NCI-H2081 treated with DMSO at 0.1 percent for 48 hours (cell line): Measurements from ENCODE around the gene LIMD2.
"Not testable (repeated sequence)": the region's sequence is repeated elsewhere in the genome, so short reads cannot be mapped to it uniquely, and the experiment has no call there.

Experiments used
- DNase-seq: peaks from one replicate; lab custom pipeline; 2025; lab: John Stamatoyannopoulos, UW

The LIMD2 gene

GRCh38 chr17:63699638-63700527, at the start of gene LIMD2:
Gene LIMD2 (minus strand): TSS chr17:63700125. CDS start chr17:63699298, 827 bp downstream.
- no peak for DNase-seq

- DNase-seq: peak; percentile 99
Observed at GRCh38 chr17:63741408-63742173, 41.7 kb upstream of the LIMD2 start, which contains the start of gene STRADA. Gene STRADA (minus strand): TSS chr17:63741799. CDS start chr17:63728369, 13,430 bp downstream.

- DNase-seq: no peak
Observed at GRCh38 chr17:63741143-63741407, 41.1 kb upstream of the LIMD2 start.

GRCh38 chr17:63740464-63741142, 40.7 kb upstream of the LIMD2 start:
- DNase-seq: no peak

- DNase-seq: no peak
Observed at GRCh38 chr17:63735691-63736090, 35.8 kb upstream of the LIMD2 start.

GRCh38 chr17:63722403-63722802, 22.5 kb upstream of the LIMD2 start:
- DNase-seq: no peak

- not testable (repeated sequence) for DNase-seq
Observed at GRCh38 chr17:63720194-63720593, 20.3 kb upstream of the LIMD2 start.

DNA sequence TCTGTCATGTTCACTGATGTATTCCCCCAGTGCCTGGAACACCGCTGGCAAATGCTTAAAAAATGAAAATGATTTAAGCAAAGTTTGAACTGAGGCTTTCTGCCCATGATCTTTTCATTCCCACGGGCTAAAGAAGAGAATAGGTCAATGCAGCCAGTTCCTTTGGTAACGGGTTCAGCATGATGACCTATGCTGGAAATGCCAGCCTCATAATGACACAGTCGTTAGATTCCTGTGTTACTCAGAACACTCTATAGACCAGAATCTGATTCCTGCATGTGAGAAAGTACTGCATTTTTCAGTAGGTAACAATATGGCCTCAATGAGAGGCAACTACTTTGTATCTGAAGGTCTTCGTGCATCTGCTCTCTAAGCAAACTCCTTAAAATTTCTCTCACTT, 19.1 kb upstream of the LIMD2 start:
- no peak for DNase-seq

DNA sequence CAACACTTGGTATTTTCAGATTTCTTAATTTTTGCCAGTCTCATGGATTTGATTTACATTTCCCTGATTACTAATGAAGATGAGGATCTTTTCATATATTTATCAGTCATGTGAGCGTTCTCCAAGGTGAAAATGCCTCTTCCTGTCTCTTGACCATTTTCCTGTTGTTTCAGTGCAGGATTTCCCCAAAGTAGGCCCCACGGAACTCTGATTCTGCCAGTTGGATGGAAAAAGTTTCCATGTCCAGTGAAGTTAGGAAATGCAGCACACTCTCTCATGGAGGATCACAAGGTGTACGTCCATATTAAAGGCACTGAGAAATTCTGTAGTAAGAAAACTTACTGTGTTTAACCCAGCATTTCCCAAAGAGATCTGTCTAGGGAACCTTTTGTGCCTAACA, 16.5 kb upstream of the LIMD2 start:
- no peak for DNase-seq

DNA sequence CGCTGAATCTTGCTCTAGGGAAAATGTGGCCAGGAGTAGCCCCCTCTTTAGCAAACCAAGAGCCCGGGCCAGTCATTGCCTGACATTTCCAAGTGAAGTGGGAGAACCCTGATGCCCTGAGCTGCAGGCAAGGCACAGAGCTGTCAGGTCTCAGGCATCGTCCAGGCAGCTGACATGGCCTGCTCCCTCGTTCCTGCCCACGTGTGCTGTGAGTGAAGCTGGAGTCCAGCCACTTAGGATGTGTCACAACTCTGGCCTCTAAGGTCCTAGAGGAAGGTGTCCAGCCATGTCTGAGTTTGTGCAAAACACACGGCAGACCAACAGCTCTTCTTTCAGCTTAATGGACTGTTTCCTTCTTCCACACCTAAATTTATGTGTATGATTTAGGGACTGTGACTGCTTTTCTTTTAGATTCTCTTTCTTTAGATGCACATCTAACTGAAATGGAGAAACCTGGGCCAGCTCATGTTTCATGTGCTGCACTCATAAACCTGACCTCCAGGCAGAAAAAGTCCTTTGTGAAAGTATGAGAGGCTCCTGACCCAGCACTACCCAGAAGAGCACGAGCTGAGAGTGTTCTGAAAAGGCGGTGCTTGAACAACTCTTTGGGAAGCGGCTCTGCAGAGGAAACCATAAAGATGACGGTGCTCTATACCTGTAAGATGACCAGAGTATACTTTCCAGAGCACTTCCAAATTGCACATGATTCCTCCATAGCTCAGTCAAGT, 14.8 kb upstream of the LIMD2 start:
- DNase-seq: no peak

DNA sequence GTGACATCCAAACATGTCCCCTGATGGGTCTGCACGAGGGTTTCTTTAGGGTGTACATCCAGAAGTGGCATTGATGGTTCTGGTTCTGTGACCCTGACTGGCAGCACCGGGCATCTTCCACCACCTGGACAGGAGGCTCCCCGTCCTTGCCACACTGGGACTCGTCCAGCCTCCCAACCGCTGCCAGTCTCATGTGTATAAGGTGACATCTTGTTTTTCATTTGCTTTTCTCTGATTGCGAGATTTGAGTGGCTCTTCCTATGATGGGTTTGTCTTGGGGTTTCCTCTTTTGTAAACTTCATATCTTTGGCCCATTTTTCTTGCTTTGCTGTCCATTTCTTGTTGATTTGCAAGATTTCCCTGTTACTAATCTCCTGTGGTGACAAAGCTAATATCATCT, 9.2 kb upstream of the LIMD2 start:
- no peak for DNase-seq

DNA sequence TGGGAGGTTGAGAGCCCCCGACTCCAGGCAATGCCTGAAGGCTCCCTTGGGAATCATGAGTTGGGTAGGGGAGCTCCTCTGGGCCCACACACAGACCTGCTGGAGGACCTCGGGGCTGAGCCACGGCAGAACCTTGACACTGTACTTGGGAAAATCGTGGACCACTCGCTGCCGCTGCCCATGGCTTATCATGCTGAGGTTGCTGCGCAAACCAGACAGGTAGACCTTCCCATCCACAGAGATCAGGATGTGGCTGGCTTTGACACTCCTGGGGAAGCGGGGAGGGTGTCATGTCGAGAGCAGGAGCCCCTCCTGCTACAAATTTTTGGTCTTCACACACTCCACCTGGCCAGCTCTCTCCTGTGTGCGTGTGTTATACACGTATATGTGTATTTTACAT, 7.2 kb upstream of the LIMD2 start:
- no peak for DNase-seq

DNA sequence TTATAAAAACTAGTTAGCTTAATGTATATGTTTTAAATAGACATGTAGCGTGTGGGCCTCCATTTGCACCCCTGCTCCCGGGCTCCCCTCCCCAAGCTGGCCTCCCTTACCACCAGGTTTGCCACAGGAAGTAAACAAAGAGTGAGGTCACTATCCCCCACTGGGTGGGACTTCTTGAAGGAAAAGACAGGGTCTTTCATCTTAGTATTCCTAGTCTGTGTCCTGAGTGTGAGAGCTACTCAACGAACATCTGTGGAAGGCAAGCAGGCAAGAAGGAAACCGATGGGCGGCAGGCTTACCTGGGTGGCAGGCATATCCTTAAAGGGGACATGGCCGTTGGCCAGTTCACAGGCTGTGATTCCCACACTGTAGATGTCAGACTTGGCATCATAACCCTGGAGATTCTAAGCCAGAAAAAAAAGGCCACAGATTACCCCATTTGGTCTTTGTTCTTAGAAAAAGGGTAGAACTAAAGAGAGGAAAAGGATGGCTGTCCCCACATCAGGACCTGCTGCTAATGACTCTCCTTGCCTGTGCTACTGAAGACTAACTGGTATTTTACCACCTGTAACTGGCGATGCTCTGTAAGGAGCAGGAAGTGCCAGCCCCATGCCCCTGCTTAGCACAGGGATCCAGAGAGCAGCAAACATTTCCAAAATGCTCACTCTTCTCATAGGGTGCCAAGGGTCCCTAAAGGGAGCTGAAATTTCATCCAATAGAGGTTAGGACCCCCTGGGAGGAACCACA, 6.6 kb upstream of the LIMD2 start:
- no peak for DNase-seq

DNA sequence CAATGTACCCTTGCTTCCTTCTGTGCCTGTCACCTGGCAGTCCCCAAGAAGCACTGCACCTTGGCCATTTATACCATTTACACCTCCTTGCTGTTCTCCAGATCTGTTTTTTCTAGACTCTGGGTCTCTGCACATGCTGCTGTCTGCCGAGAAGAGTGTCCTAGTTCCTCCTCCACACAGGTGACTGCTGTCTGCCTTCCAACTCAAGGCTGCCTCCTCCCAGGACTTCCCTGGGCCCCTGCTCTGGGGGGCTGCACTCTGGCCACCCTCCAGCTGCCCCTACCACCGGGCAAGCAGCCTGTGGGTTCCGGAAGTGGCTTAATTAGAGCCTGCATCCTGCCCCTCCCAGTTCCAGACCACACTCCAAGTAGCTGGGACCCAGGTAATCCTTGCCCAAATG, 5.7 kb upstream of the LIMD2 start:
- no peak for DNase-seq

DNA sequence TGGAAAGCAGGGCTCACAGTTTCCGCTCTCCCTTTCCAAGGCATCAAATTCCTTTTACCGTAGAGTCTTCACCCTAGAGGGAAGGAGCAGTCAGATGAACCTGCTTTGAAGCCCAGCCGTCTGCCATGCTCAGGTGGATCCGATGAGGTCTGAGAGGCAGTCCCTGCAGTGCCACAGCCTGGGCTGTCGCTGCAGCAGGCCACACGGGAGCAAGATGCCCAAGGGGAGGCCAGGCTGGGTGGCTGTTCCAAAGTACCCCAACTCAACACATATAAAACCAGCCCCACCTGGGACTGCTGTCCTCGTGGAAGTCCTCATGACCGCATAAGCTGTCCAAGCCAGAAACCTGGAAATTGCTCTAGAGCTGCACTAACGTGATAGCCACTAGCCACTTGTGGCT, 4.9 kb upstream of the LIMD2 start:
- DNase-seq: no peak

- DNase-seq: no peak
Observed at GRCh38 chr17:63704259-63704576, 4.3 kb upstream of the LIMD2 start.

GRCh38 chr17:63703556-63704258, 3.8 kb upstream of the LIMD2 start:
- no peak for DNase-seq

GRCh38 chr17:63703029-63703428, 3.1 kb upstream of the LIMD2 start:
- no peak for DNase-seq

DNA sequence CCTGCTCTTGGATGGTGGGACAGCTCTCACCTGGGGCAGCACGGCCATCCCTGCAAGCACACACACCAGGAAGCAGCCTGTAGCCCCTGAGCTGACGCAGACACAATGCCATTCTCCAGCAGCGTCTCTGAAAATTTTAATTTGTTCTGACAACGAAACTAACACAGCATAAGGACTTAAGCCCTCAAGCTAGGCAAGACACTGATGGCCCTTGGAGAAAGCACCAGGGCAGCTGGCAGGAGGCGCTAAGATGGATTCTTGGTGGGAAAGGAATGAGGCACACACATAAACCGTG, 2.7 kb upstream of the LIMD2 start:
- no peak for DNase-seq

GRCh38 chr17:63701868-63702720, 2.2 kb upstream of the LIMD2 start:
- DNase-seq: no peak
